ENCODE results near the gene FHIT.

DNA sequence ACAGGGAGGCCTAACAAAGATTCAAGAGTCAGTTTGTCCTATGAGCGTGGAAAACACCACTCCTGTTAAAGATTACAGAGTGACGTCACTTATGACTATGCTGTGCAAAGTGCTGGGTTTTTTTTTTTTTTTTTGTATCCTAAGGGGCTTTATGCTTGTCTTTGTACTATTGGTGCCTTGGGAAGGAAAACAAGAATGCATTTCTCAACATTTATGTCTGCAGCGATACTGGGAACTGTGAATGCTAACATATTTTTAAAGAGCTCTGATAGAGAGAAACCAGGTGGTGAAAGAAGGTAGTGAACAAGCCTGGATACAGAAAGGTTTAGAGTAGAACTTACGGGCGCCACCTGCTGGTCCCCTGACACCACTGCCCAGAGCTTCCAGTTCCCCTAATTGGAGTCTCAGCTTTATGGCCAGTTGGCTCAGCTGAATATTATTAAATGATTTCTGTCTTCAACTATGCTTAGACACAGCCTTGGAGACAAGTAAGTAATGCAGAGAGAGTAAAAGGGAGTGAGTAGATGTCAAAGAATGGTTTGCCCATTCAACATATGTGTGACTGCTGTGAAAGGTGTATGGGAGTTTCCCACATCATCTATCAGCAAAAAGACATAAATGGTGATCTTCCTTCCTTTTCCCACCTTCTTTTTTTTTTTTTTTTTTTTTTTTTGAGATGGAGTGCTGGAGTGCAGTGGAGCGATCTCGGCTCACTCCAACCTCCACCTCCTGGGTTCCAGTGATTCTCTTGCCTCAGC is 1393.5 kb downstream of the FHIT start:
- TF ChIP-seq, protein P1, sequence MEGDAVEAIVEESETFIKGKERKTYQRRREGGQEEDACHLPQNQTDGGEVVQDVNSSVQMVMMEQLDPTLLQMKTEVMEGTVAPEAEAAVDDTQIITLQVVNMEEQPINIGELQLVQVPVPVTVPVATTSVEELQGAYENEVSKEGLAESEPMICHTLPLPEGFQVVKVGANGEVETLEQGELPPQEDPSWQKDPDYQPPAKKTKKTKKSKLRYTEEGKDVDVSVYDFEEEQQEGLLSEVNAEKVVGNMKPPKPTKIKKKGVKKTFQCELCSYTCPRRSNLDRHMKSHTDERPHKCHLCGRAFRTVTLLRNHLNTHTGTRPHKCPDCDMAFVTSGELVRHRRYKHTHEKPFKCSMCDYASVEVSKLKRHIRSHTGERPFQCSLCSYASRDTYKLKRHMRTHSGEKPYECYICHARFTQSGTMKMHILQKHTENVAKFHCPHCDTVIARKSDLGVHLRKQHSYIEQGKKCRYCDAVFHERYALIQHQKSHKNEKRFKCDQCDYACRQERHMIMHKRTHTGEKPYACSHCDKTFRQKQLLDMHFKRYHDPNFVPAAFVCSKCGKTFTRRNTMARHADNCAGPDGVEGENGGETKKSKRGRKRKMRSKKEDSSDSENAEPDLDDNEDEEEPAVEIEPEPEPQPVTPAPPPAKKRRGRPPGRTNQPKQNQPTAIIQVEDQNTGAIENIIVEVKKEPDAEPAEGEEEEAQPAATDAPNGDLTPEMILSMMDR (IDR thresholded peaks at IDR 0.05), result peak; percentile 90 to 97 (median 92)
- TF ChIP-seq POLR2A (IDR thresholded peaks at IDR 0.05), result no peak
